ES-I3 (cell line): ENCODE results near the gene RFX8.
"Not testable (repeated sequence)": the region's sequence is repeated elsewhere in the genome, so short reads cannot be mapped to it uniquely, and the experiment has no call there.

Experiments used
- H3K36me3 ChIP-seq: 2 replicates; pipeline ENCODE4 v1.6.1; 2013; ENCODE audit warnings: mild to moderate bottlenecking, low read length, control low read depth, moderate library complexity; ENCODE audit not compliant: insufficient read depth
- H3K4me1 ChIP-seq: 2 replicates; pipeline ENCODE4 v1.6.1; 2013; ENCODE audit warnings: mild to moderate bottlenecking, control low read depth, low read length; ENCODE audit not compliant: insufficient read depth
- H3K9ac ChIP-seq: 2 replicates; pipeline ENCODE4 v1.6.1; 2013; ENCODE audit warnings: low read depth, mild to moderate bottlenecking, low read length, moderate library complexity
- H3K9me3 ChIP-seq: 2 replicates; pipeline ENCODE4 v1.6.1; 2013; ENCODE audit warnings: mild to moderate bottlenecking, low read length, moderate library complexity; ENCODE audit not compliant: control insufficient read depth, insufficient read depth

RFX8 gene

DNA sequence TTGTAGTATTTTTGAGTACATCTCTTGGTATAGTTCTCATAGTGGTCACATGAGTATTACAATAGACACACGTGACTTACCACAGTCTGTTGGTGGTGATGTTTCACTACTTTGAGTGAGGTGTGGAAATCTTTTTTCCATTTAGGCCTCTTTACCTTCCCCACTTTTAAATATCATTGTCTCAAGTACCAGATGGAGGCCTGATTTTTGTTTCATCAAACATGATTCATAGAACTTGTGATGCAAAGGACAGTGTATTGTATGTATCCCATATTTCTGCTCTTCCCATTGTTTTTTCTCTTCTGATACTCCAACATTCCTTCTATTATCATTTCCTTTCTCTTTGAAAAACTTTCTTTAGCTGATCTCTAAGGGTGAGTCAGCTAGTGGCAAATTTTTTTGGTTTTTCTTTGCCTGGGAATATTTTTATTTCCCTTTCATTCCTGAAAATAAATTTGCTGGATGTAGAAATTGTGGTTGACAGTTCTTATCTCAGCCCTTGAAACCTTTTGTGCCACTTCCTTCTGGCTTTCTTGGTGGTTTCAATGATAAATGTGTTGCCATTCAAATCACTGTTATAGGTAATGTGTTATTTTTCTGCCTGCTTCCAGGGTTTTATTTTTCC, 32.8 kb downstream of the RFX8 start:
- Histone ChIP-seq H3K36me3 (no peaks in the 10 kb centered on the region), H3K4me1 (no peaks in the 10 kb centered on the region), H3K9ac (no peak overlapping the region), H3K9me3 (0 out of 2 replicates have a peak, but pooled peaks cover 3% of the 10 kb centered on the region)

- no peak overlapping the region for H3K9ac ChIP-seq
- H3K4me1 ChIP-seq: 0 out of 2 replicates have a peak, but pooled peaks cover 4% of the 10 kb centered on the region
- H3K9me3 ChIP-seq: 0 out of 2 replicates have a peak, but pooled peaks cover 3% of the 10 kb centered on the region
- no peaks in the 10 kb centered on the region for H3K36me3 ChIP-seq
Measured at GRCh38 chr2:101440127-101440738, 34.7 kb downstream of the RFX8 start.

DNA sequence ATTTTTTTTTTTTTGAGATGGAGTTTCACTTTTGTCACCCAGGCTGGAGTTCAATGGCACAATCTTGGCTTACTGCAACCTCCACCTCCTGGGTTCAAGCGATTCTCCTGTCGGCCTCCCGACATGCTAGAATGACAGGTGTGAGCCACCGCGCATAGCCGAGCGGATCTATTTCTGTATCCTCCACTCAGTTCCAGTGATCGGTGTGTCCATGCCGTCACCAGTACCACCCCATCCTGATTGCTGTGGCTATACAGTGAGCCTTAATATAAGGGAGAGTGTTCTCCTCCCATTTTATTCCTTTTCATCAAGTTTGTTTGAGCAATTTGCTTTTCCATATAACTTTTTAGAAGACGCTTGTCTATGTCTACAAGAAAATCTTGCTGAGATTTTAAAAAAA, 35.2 kb downstream of the RFX8 start:
- H3K9me3 ChIP-seq: 0 out of 2 replicates have a peak, but pooled peaks cover 3% of the 10 kb centered on the region
- H3K9ac ChIP-seq: no peak overlapping the region
- no peaks in the 10 kb centered on the region for H3K36me3 ChIP-seq
- peaks cover 5% of the 10 kb centered on the region; the same call in 1 of the 2 replicates for H3K4me1 ChIP-seq

GRCh38 chr2:101438555-101438954, 36.4 kb downstream of the RFX8 start:
- H3K9me3 ChIP-seq, H3K4me1 ChIP-seq, H3K36me3 ChIP-seq, H3K9ac ChIP-seq: not testable (repeated sequence)

DNA sequence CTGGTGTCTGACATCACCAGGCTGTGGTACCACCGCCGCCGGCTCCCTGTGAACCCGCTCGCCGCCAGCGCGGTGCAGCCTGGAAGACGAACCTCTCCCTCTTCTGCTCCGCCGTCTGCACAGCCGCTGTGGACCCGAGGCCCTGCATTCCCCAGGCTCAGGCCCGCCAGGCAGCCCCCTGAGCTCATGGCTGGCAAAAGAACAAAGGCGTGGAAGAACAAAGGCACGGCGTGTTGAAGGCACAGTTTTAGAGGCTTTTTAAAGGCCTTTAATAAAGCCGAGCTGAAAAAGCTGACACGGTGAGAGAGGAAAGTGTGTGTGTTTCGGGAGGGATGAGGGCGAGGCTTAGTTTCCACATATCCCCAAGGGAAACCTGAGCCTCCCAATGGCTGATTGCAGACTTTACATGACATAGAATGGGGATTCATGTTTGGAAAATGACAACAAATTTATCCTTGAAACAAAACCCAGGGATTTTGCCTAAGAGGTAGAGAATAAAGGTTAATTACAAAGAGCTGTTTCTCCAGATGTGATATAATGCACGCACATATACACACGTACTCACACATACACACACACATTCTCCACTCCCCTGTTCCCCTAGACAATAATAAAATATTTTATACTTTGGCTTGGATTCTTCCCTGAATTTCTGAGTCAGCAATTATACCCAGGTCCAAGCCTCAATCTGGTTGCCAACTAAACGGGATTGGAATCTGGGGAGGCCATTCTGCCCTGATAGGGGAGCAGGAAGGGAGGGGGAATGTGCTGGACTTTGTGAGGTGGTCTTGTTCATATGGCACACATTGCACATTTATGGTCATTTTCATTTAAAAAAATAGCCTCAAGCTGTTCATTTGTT, 39.7 kb downstream of the RFX8 start:
- Histone ChIP-seq H3K9ac (peak overlapping the region; percentile 43; the same call in 1 of the 2 replicates), H3K9me3 (no peaks in the 10 kb centered on the region), H3K36me3 (no peaks in the 10 kb centered on the region)

GRCh38 chr2:101433465-101433864, 41.4 kb downstream of the RFX8 start:
- H3K4me1 ChIP-seq: peaks cover 5% of the 10 kb centered on the region; the same call in 1 of the 2 replicates
- no peaks in the 10 kb centered on the region for H3K36me3 ChIP-seq
- H3K9me3 ChIP-seq: no peaks in the 10 kb centered on the region
- H3K9ac ChIP-seq: no peak overlapping the region

More for the DNA sequence above, 39.7 kb downstream of the RFX8 start:
- H3K4me1 ChIP-seq: peaks cover 5% of the 10 kb centered on the region; the same call in 1 of the 2 replicates

GRCh38 chr2:101432411-101433181, 42.3 kb downstream of the RFX8 start:
- no peaks in the 10 kb centered on the region for H3K36me3 ChIP-seq
- no peaks in the 10 kb centered on the region for H3K9me3 ChIP-seq
- peaks cover 5% of the 10 kb centered on the region; the same call in 1 of the 2 replicates for H3K4me1 ChIP-seq
- no peak overlapping the region for H3K9ac ChIP-seq

DNA sequence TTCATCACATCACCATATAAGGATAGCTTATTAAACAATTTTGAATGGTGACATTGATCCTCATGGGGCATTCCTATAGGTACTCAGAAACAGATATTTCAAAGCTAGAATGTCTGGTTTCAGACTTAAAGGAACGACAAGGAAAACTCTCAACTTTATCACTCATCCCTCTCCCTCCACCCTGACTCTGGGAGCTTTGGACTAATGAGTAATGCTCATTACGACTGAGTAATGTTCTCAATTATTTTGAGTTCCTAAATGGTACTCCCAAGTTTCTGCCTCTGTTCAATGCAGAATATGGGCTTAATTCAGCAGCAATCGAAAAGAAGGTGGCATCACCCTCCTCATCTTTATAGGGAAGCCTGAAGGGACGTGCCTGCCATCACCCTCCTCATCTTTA, 43.4 kb downstream of the RFX8 start:
- no peaks in the 10 kb centered on the region for H3K36me3 ChIP-seq
- H3K4me1 ChIP-seq: peaks cover 5% of the 10 kb centered on the region; the same call in 1 of the 2 replicates
- no peak overlapping the region for H3K9ac ChIP-seq
- no peaks in the 10 kb centered on the region for H3K9me3 ChIP-seq

DNA sequence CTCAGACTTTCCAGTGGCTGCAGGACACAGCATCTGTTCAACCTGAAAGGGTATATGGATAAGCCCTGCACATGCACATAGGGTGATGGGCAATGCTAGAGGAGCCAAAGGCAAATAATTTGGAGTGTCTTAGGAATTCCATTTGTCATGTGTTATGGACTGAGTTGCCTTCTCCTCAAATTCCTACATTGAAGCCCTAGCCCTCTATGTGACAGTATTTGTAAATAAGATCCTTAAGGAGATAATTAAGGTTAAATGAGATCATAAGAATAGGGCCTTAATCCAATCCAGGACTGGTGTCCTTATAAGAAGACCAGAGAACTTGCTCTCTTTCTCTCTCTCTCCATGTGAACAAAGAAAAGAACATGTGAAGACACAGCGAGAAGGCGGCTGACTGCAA, 44.8 kb downstream of the RFX8 start:
- Histone ChIP-seq H3K36me3 (no peaks in the 10 kb centered on the region), H3K9ac (no peak overlapping the region), H3K9me3 (no peaks in the 10 kb centered on the region), H3K4me1 (peaks cover under 1% of the 10 kb centered on the region; the same call in 1 of the 2 replicates)

GRCh38 chr2:101429453-101429852, 45.5 kb downstream of the RFX8 start:
- Histone ChIP-seq H3K4me1 (no peaks in the 10 kb centered on the region), H3K36me3 (no peaks in the 10 kb centered on the region), H3K9me3 (no peaks in the 10 kb centered on the region), H3K9ac (no peak overlapping the region)

- Histone ChIP-seq H3K36me3 (no peaks in the 10 kb centered on the region), H3K9me3 (peaks cover 2% of the 10 kb centered on the region; the same call in 1 of the 2 replicates), H3K4me1 (no peaks in the 10 kb centered on the region), H3K9ac (no peak overlapping the region)
Measured at GRCh38 chr2:101428422-101429176, 46.3 kb downstream of the RFX8 start.

GRCh38 chr2:101427743-101428142, 47.2 kb downstream of the RFX8 start:
- Histone ChIP-seq H3K9me3 (peaks cover 2% of the 10 kb centered on the region; the same call in 1 of the 2 replicates), H3K36me3 (no peaks in the 10 kb centered on the region), H3K9ac (no peak overlapping the region), H3K4me1 (no peaks in the 10 kb centered on the region)

- Histone ChIP-seq H3K9me3 (peaks cover 2% of the 10 kb centered on the region; the same call in 1 of the 2 replicates), H3K36me3 (no peaks in the 10 kb centered on the region), H3K4me1 (no peaks in the 10 kb centered on the region), H3K9ac (no peak overlapping the region)
Measured at GRCh38 chr2:101427240-101427639, 47.7 kb downstream of the RFX8 start.
